Measurements from ENCODE around the gene BRD3OS.

The BRD3OS gene, protein sequence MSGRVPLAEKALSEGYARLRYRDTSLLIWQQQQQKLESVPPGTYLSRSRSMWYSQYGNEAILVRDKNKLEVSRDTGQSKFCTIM

GRCh38 chr9:134024828-134025605, at the start of gene BRD3OS:
Gene BRD3OS (plus strand): TSS chr9:134025481. CDS start chr9:134026748, 1,267 bp downstream.
- peak; percentile 93 for DNase-seq (ENCODE audit: low spot score)

DNA sequence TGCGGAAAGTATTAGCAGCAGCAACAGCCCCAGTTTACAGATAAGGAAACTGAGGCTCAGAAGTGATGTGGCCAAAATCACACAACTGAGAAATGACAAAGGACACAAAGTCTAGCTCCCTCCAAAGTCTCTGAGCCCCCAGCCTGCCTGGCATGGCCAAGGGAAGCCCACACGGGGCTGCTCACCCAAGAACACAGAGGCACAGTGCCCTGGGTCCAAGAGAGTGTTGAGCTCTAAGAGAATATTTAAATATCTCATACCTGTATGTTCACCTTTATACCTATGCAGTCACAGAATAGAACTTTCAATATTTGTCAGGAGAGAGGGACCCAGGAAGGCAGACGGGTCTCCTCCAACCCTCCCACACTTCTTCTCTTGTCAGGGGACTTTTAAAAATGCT, 49.8 kb upstream of the BRD3OS start:
- no peak for DNase-seq (ENCODE audit: low spot score)

DNA sequence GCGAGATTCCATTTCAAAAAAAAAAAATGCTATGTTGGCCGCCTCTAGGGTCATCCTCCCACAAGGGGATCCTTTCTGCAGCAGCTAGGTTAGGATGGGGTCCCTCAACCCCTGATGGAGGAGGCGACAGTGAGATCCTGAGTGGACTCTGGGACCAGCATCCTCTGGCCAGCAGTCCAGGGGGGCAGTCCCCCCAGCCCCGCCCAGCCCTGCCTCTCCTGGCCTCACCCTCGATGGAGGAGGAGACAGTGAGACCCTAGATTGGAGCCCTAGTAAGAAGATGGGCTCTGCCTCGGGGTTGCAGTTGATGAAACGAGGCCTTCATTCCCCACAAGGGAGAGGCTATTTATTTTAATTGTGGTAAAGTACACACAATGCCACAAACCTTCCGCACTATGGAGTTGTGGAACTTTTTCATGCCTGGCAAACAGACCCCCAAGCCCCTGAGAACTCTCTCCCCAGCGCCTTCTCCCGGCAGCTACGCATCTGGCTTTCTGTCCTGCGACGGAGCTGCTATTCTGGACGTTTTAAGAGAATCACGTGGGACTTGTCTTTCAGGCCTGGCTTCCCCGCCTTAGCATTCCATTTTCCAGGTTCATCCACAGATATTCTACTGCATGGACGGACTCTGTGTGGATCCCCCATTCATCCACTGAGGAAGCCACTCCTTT, 49.0 kb upstream of the BRD3OS start:
- DNase-seq (ENCODE audit: low spot score), result no peak

- no peak for DNase-seq (ENCODE audit: low spot score)
Measured at GRCh38 chr9:133976887-133977286, 48.4 kb upstream of the BRD3OS start.

- DNase-seq (ENCODE audit: low spot score), result no peak
Measured at GRCh38 chr9:133977421-133978201, 47.7 kb upstream of the BRD3OS start.

- no peak for DNase-seq (ENCODE audit: low spot score)
Measured at GRCh38 chr9:133978226-133978898, 46.9 kb upstream of the BRD3OS start.

DNA sequence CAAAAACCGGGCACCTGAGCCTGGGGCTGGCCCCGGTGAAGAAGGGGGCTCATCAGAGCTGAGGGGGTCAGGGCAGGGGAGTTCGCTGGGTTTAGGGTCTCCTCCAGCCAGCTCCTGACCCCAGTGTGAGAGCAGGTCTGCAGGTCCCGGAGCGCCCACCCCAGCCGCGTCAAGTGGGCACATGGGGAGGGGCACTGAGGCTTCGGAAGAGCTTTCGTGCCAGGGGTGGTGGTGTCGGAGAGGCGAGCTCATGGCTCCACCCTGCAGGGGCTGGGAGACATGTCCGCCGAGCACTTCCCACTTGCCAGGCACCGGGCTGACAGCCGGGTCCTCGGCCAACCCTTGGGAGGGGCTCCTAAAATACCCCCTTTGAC, 46.4 kb upstream of the BRD3OS start:
- no peak for DNase-seq (ENCODE audit: low spot score)

DNA sequence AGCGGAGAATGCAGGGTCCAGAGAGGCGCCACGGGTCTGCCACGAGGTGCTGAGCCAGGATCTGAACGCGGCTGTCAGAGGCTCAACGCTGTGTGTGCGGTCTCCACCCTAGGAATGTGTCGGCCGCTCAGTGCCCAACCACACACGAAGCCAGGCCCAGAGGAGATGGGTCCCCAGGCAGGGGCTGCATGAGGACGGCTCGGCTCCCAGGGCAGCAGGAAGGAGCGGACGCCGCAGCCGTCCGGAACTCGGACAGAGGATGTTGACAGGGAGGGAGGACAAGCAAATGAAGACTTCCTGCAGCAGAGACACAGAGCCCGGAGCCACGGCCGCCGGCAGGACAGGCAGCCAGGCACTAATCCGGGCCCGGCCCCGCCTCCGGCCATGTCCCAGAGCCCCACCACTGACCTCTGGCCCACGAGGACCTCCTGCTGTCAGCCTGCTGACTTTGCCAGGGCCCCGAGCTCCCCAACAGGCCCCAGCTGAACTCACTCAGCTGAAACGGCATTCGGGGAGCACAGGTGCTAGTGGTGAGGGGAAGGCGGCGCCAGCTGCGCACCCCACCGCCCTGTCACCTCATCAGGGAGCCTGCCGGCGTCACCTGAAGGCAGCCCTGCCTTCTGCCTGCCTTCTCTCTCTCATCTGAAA, 45.9 kb upstream of the BRD3OS start:
- peak; percentile 71 for DNase-seq (ENCODE audit: low spot score)

- DNase-seq (ENCODE audit: low spot score), result no peak
Measured at GRCh38 chr9:133979921-133980863, 45.1 kb upstream of the BRD3OS start.

DNA sequence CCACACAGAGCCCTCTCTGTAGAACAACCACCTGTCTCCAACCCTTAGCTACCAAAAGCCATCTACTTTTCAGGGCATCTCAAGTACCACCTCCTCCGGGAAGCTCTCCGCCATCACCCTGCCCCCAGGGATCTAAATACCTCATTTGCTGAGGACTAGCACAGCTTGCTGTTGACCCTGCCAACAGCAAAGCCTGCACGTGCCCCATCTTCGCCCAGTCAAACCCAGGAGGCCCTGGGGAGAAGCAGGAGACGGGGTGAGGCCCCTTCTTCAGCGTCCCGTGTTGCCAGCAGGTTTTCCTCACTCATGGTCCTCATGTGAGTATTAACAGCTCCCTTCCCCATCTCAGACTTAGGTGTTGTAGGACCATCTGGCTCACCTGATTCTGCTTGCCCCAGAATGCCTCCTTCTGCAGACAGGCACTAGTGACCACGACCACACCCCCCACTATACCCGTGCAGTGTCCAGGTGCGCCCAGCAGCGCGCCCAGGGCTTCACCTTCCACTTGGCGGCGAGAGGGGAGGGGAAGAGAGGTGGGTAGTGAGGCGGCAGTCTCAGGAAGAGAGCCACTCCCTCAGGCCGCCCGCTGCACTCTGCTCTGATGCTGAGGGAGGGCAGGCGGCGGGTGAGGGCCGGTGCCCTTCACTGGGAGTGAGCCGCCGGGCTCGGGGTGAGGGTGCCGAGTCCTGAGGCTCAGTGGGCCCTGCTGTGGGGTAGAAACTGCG, 44.3 kb upstream of the BRD3OS start:
- no peak for DNase-seq (ENCODE audit: low spot score)

- DNase-seq (ENCODE audit: low spot score), result no peak
Measured at GRCh38 chr9:133981589-133981957, 43.7 kb upstream of the BRD3OS start.

DNA sequence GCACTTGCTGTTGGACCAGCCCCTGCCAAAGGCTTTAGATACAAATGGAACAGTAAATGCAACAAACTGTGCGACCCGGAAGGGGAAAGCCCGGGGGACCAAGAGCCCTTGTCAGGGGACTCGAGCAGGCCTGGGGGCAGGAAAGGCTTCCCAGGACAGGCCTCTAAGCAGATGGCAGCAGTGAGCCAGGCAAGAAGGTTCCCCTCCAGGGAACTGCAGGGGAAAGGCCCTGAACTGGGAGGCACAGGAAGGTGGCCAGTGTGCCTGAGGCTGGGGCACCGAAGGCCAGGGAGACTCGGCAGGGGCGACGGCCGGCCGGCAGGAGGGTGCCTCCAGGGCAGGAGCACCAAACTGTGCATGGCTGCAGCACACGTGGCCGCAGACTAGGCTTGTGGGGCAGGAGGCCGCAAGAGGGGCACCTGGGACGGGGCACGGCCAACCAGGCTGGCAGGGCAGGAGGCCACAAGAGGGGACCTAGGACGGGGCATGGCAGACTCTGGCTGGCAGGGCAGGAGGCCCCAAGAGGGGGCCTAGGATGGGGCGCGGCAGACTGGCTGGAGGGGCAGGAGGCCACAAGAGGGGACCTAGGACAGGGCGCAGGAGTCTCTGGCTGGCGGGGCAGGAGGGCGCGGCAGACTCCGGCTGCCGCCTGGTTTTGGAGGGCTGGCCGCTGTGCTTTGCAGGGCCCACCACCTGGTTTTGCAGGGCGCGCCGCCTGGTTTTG, 43.2 kb upstream of the BRD3OS start:
- no peak for DNase-seq (ENCODE audit: low spot score)

GRCh38 chr9:133982971-133983720, 42.1 kb upstream of the BRD3OS start:
- no peak for DNase-seq (ENCODE audit: low spot score)

- no peak for DNase-seq (ENCODE audit: low spot score)
Measured at GRCh38 chr9:133986061-133986460, 39.2 kb upstream of the BRD3OS start.

- no peak for DNase-seq (ENCODE audit: low spot score)
Measured at GRCh38 chr9:133986774-133987445, 38.4 kb upstream of the BRD3OS start.

GRCh38 chr9:133987446-133987788, 37.9 kb upstream of the BRD3OS start:
- DNase-seq (ENCODE audit: low spot score), result no peak

- DNase-seq (ENCODE audit: low spot score), result no peak
Measured at GRCh38 chr9:133987946-133988665, 37.2 kb upstream of the BRD3OS start.

Data from germinal center (tissue), 1 donor.